Aorta (tissue), 5 donors: ENCODE measurements around the gene GRID2. TPM values are rescaled to one million over a fixed set of nuclear protein-coding genes. Genes with fewer than 3 reads are reported as not detected.
"Not testable (repeated sequence)": the region's sequence is repeated elsewhere in the genome, so short reads cannot be mapped to it uniquely, and the experiment has no call there.

Experiments used
- ATAC-seq: fragments of 200-7000 bp; cut with Tn5 transposase; one replicate; pipeline ENCODE4 v1.9.1; 2022; ENCODE audit warnings: moderate library complexity; ENCODE audit not compliant: low FRiP score
- DNase-seq, 2 donors: peaks; one replicate each; pipeline ENCODE4 v3.0.0-alpha.2; 2020
- H3K27ac ChIP-seq, 2 donors: one replicate each; pipeline ENCODE4 v1.5.1; 2013; ENCODE audit warnings: low read length in 2 of 2, mild to moderate bottlenecking in 2 of 2, moderate library complexity in 2 of 2, control low read depth in 1 of 2, inconsistent platforms in 1 of 2, low read depth in 1 of 2
- H3K27me3 ChIP-seq, 2 donors: one replicate each; pipeline ENCODE4 v1.6.1; 2013; ENCODE audit warnings: control low read depth in 1 of 2, low read length in 1 of 2, mild to moderate bottlenecking in 1 of 2, moderate library complexity in 1 of 2; ENCODE audit not compliant: insufficient read depth in 2 of 2, control insufficient read depth in 1 of 2
- H3K36me3 ChIP-seq, 2 donors: one replicate each; pipeline ENCODE4 v1.6.1; 2013; ENCODE audit warnings: control low read depth in 1 of 2, low read length in 1 of 2, mild to moderate bottlenecking in 1 of 2; ENCODE audit not compliant: insufficient read depth in 2 of 2, control insufficient read depth in 1 of 2
- H3K4me1 ChIP-seq, 2 donors: one replicate each; pipeline ENCODE4 v1.6.1; 2013; ENCODE audit warnings: low read length in 2 of 2, control low read depth in 1 of 2, mild to moderate bottlenecking in 1 of 2, moderate library complexity in 1 of 2; ENCODE audit not compliant: insufficient read depth in 2 of 2, control insufficient read depth in 1 of 2
- H3K4me3 ChIP-seq, 2 donors: one replicate each; pipeline ENCODE4 v1.5.1; 2013; ENCODE audit warnings: low read length in 2 of 2, control low read depth in 1 of 2, mild to moderate bottlenecking in 1 of 2
- H3K9me3 ChIP-seq: one replicate; pipeline ENCODE4 v1.6.1; 2013; ENCODE audit warnings: mild to moderate bottlenecking, low read length; ENCODE audit not compliant: control insufficient read depth
- WGBS, 2 donors: extraction: QIAGEN DNeasy Blood & Tissue Kit; methylation state at CpG; one replicate each; pipeline ENCODE4 v1.1.7; 2013; 5-methylcytosine and 5-hydroxymethylcytosine counted together
- intact Hi-C, 2 donors: fragments of 100-400 bp; cut with DNase I; formaldehyde crosslinking; loops; one replicate each; pipeline versions ENCODE4 v1.14.2 to v1.15.0; 2022
- polyA plus RNA-seq, 2 donors: library from polyadenylated mRNA; stranded (reverse); fragments of 200-250 nt; gene quantifications; one replicate each; pipeline ENCODE4 v1.2.3, GENCODE V29; 2013
- total RNA-seq, 2 donors: library from RNA; stranded (reverse); fragmentation: NEBNext Ultra II Directional; extraction: Animal tissue kit (Norgen Biotek cat#: 25700); gene quantifications; one replicate each; pipeline ENCODE4 v1.2.1, GENCODE V29; 2021
- donor health status: healthy with polysubstance abuse.
- donor health status: Bipolar disorder and iron deficiency.
- donor health status: DM: no; HTN: no; CAD: no.
- donor health status: DM: no; HTN: no; CAD: no.
- donor health status: DM: yes; HTN: yes; CAD: no.

Gene GRID2
- total and polyA plus RNA-seq, 4 donors, result 0.13 to 0.18 TPM; not detected in 2

GRCh38 chr4:93348896-93349295 is 1045.1 kb downstream of the GRID2 start:
- DNase-seq (no peak), ATAC-seq (no peak)
- 93 to 94% methylated on average over 3 of the region's 3 CpGs for WGBS, 2 donors
- H3K27me3 ChIP-seq, result no peaks in the 10 kb centered on the region
- no peaks in the 10 kb centered on the region for H3K9me3 ChIP-seq
- intact Hi-C loops, result no loop called here
- H3K4me1 ChIP-seq, result no peaks in the 10 kb centered on the region
- no peak overlapping the region for H3K4me3 ChIP-seq
- H3K36me3 ChIP-seq, result no peaks in the 10 kb centered on the region
- no peak overlapping the region for H3K27ac ChIP-seq

GRCh38 chr4:93351846-93352245 is 1048.1 kb downstream of the GRID2 start:
- H3K27me3 ChIP-seq, result no peaks in the 10 kb centered on the region
- no peak for DNase-seq
- no peaks in the 10 kb centered on the region for H3K9me3 ChIP-seq
- ATAC-seq, result no peak
- intact Hi-C loops, result no loop called here
- no peak overlapping the region for H3K4me3 ChIP-seq
- 54 to 55% methylated on average over 1 of the region's 1 CpG for WGBS, 2 donors
- H3K36me3 ChIP-seq, result no peaks in the 10 kb centered on the region
- no peak overlapping the region for H3K27ac ChIP-seq
- no peaks in the 10 kb centered on the region for H3K4me1 ChIP-seq

- H3K9me3 ChIP-seq, result no peaks in the 10 kb centered on the region
- H3K27ac ChIP-seq, result no peak overlapping the region
- 56 to 65% methylated on average over 4 of the region's 4 CpGs for WGBS, 2 donors
- no peak for ATAC-seq
- H3K27me3 ChIP-seq, result no peaks in the 10 kb centered on the region
- H3K36me3 ChIP-seq, result no peaks in the 10 kb centered on the region
- H3K4me1 ChIP-seq, result no peaks in the 10 kb centered on the region
- intact Hi-C loops, result no loop called here
- H3K4me3 ChIP-seq, result no peak overlapping the region
- no peak for DNase-seq
Measured at GRCh38 chr4:93355411-93355810, 1051.6 kb downstream of the GRID2 start.

- ATAC-seq, result no peak
- WGBS, 2 donors, result 73 to 88% methylated on average over 3 of the region's 3 CpGs
Measured at GRCh38 chr4:93359586-93359985, 1055.8 kb downstream of the GRID2 start.

GRCh38 chr4:93366169-93366755 is 1062.5 kb downstream of the GRID2 start:
- whole genome bisulfite sequencing, 2 donors, result 87 to 90% methylated on average over 9 of the region's 9 CpGs
- not testable (repeated sequence) for H3K27ac ChIP-seq

More at GRCh38 chr4:93359586-93359985, 1055.8 kb downstream of the GRID2 start:
- Histone ChIP-seq H3K36me3 (no peaks in the 10 kb centered on the region), H3K4me3 (no peak overlapping the region), H3K4me1 (no peaks in the 10 kb centered on the region), H3K27me3 (no peaks in the 10 kb centered on the region), H3K9me3 (no peaks in the 10 kb centered on the region), H3K27ac (no peak overlapping the region)
- intact Hi-C loops, result no loop called here
- DNase-seq, result no peak

GRCh38 chr4:93368968-93369367 is 1065.2 kb downstream of the GRID2 start:
- H3K4me3 ChIP-seq, result no peak overlapping the region
- DNase-seq, result no peak
- H3K27ac ChIP-seq, result no peak overlapping the region
- no peaks in the 10 kb centered on the region for H3K36me3 ChIP-seq
- intact Hi-C loops, result no loop called here
- H3K4me1 ChIP-seq, result no peaks in the 10 kb centered on the region
- no peaks in the 10 kb centered on the region for H3K9me3 ChIP-seq
- 50 to 52% methylated on average over 4 of the region's 4 CpGs for WGBS, 2 donors
- no peaks in the 10 kb centered on the region for H3K27me3 ChIP-seq
- ATAC-seq, result no peak

More at GRCh38 chr4:93366169-93366755, 1062.5 kb downstream of the GRID2 start:
- H3K4me1 ChIP-seq, H3K36me3 ChIP-seq, intact Hi-C loops, ATAC-seq, H3K4me3 ChIP-seq, DNase-seq, H3K27me3 ChIP-seq, H3K9me3 ChIP-seq: not testable (repeated sequence)

GRCh38 chr4:93370256-93370655 is 1066.5 kb downstream of the GRID2 start:
- no peaks in the 10 kb centered on the region for H3K4me1 ChIP-seq
- no peaks in the 10 kb centered on the region for H3K9me3 ChIP-seq
- 85 to 94% methylated on average over 6 of the region's 6 CpGs for WGBS, 2 donors
- no peak overlapping the region for H3K27ac ChIP-seq
- intact Hi-C loops, result no loop called here
- H3K4me3 ChIP-seq, result no peak overlapping the region
- ATAC-seq (no peak), DNase-seq (no peak)
- no peaks in the 10 kb centered on the region for H3K36me3 ChIP-seq
- H3K27me3 ChIP-seq, result no peaks in the 10 kb centered on the region

GRCh38 chr4:93373893-93374860 is 1070.4 kb downstream of the GRID2 start:
- H3K4me1 ChIP-seq, result no peaks in the 10 kb centered on the region
- H3K36me3 ChIP-seq, result no peaks in the 10 kb centered on the region
- no peaks in the 10 kb centered on the region for H3K9me3 ChIP-seq
- no peak overlapping the region for H3K27ac ChIP-seq
- DNase-seq, result no peak
- no peak overlapping the region for H3K4me3 ChIP-seq
- ATAC-seq, result no peak
- 83 to 87% methylated on average over 4 of the region's 4 CpGs for WGBS, 2 donors
- intact Hi-C loops, result no loop called here
- H3K27me3 ChIP-seq, result no peaks in the 10 kb centered on the region

GRCh38 chr4:93384241-93384640 is 1080.5 kb downstream of the GRID2 start:
- no peak for DNase-seq
- Histone ChIP-seq H3K4me3 (no peak overlapping the region), H3K36me3 (no peaks in the 10 kb centered on the region), H3K27me3 (no peaks in the 10 kb centered on the region), H3K27ac (no peak overlapping the region), H3K9me3 (no peaks in the 10 kb centered on the region), H3K4me1 (peaks cover 0 to 2% of the 10 kb centered on the region in 2 donors)
- WGBS, 2 donors, result 74 to 81% methylated on average over 2 of the region's 2 CpGs
- no peak for ATAC-seq
- intact Hi-C loops, result no loop called here
